Putamen (tissue), 1 donor: ENCODE data around the gene MKNK2.

Experiments
- DNase-seq: peaks from one replicate; pipeline ENCODE4 v3.0.0-alpha.2; 2016; ENCODE audit warnings: low spot score

MKNK2 gene

GRCh38 chr19:2058570-2059421 is 7.8 kb upstream of the MKNK2 start:
- DNase-seq = no peak

GRCh38 chr19:2057484-2058469 is 6.7 kb upstream of the MKNK2 start:
- DNase-seq = no peak

- DNase-seq = no peak
Observed at GRCh38 chr19:2056837-2057192, 5.8 kb upstream of the MKNK2 start.

GRCh38 chr19:2055931-2056836 is 5.1 kb upstream of the MKNK2 start:
- DNase-seq = no peak

GRCh38 chr19:2054763-2055162 is 3.7 kb upstream of the MKNK2 start:
- DNase-seq = no peak

GRCh38 chr19:2053601-2054389 is 2.8 kb upstream of the MKNK2 start:
- no peak for DNase-seq

GRCh38 chr19:2051773-2052704 is 995 bp upstream of the MKNK2 start:
- DNase-seq = no peak

DNA sequence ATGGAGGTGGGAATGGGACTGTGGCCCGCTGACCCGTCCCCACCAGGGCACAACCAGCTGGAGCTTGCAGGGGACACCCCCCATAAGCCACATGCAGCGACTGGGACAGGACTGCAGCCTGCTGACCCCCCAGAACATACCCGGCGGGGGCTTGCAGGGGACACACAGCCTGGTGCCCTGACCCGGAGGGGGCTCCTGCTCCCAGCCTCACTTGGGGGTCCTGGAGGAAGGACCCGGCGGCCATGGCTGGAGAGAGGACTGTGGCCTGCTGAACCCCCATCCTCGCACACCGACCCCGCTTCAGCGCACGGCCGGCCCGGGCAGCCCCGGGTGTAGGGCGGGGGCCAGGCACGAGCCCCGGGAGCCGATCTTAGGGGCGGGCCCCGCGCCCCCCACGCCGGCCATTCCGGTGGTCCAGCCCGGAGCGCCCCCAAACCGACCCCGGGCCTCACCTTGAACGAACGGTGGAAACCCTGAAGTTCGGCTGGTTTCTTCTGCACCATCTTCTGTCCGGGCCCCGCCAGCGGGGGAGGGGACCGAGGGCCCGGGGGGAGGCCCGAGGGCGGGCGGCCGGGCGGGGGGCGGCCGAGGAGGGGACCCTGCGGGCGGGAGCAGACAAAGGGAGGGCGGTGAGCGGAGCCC is 574 bp downstream of the MKNK2 start:
- DNase-seq = no peak

GRCh38 chr19:2049741-2050348 is 1.2 kb downstream of the MKNK2 start:
- DNase-seq = no peak

DNA sequence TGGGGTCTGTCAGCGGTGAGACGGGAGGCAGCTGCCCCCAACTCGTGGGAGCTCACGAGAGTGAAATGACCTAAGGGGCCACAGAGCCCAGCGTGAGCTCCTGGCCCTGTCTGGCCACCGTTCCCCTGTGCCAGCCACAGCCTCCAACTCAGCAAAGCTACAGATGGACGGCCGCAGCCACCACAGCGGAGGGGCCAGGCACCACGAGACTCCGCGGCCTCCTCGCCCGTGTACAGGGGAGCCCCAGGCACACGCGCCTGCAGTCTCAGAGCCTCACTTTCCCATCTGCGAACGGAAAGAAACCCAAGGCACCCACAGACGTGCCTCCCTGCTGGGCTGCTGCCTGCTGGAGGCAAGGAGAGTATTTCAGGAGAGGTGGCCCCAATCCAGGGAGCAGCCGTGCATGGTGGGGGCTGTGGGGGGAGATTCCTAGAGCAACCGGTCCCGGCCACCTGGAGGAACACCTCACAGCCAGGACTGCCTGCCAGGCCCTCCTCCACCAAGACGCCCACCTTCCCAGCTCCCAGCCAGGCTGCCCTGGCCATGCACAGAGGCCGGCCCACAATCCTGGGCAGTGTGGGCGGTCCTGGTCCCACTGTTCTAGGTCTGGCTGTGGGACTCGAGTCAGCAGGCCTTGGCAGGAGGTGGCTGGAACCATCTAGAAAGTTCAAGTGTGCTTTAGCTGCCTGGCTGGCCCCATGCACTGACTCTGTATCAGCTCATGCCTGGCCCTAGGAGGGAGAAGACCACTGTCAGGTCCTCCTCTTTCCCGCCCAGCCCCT is 1.9 kb downstream of the MKNK2 start:
- DNase-seq = no peak

DNA sequence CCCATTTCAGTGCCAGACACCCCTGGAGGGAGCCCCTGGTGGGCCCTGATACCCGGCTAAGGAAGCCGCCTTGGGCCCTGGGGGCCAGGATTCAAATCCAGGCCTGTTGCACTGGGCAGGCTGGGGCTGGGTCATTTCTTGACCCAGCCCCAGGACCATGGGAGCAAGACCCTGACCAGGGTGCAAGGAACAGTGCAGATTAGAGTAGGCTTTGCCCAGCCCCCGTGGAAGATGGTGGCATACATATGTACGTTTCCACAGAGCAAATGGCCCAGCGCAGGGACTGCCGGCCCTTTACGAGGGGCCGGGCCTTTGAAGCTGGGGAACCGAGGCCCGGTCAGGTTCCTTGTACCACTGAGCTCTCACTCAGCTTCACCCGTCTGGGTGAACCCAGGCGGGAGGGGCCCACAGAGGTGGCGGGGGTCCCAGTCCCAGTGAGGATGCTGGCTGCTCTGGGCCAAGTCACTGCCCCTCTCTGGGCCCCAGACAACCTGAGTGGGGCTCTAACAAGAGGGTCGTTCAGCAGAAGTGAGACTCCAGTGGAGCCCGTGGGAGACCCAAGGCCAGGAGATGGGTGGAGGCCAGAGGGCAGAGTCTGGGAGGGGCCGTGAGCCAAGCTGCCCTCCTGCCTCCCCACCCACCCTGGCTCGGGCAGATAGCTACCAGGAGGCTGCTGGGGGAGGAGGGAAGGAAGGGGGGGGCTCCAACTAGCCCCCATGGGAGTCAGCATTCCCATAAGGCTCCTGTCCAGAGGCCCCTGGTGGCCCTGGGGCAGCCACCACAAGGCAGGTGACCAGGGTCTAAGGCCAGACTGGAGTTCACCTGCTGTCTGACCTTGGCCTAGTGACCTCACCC is 2.7 kb downstream of the MKNK2 start:
- DNase-seq = no peak

DNA sequence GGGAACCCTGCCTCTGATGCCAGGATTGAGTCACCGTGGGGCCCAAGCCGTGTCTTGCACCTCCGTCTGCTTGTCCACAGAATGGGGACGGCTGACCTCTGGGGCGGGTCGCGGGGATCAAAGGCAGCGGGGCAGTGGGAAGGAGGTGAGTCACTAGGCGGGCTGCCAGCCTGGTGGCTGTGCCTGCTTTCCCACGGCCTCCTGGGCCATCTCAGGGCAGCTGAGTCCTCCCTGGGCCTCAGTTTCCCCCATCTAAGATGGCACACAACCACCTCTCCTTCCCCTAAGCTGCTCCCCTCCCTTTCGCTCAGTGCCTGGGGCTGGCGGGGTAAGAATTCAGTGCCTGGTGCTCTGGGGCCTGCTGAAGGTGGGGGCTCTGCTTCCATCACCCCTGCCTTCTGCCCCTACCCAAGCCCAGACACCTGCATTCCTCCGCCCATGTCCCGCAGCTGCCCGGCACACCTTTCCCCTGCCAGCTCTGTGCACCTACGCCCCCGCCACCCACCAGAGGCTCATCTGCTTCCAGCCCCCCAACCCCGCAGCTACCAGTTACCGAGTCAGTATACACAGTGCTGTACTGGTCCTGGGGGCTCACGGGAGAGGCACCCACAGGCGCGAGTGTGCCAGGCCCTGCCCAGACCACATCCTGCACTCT is 3.5 kb downstream of the MKNK2 start:
- DNase-seq = no peak

- no peak for DNase-seq
Observed at GRCh38 chr19:2047076-2047448, 4.0 kb downstream of the MKNK2 start.

DNA sequence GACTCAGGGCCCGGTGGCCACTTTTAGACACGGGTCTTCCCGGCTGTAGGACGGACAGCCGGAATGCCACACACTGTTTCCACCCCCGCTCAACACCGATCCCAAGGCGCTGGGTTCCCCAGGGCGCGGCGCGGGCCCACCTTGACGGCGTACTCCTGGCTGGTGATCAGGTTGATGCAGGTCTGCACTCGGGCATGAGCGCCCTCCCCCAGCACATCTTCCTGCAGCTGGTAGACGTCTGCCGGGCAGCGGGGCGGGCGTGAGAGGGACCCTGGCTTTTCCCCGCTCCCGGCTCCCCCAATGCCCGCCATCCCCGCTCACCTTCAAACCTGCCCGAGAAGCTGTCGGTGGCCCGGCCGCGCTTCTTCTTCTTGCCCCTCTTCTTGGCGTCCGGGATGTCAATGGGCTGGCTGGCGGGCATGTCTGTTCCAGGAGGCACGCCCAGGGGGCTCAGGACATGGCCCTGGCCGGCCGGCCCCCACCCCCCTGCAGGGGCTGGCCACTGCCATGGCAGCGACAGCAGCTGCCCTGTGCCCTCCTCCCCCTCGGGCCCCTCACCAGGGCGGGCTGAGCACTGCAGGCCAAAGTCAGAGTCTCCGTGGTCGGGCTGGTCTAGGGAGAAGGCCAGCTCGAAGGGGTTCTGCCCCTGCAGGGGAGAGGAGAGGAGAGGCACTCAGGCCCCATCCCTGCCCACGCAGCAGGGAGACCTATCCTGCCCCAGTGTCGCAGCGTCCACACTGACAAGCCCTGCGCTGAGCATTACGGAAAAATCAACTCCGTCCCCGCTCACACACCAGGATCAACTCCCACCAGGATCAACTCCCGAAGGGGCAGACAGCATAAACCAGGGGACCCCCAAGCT is 4.8 kb downstream of the MKNK2 start:
- no peak for DNase-seq

DNA sequence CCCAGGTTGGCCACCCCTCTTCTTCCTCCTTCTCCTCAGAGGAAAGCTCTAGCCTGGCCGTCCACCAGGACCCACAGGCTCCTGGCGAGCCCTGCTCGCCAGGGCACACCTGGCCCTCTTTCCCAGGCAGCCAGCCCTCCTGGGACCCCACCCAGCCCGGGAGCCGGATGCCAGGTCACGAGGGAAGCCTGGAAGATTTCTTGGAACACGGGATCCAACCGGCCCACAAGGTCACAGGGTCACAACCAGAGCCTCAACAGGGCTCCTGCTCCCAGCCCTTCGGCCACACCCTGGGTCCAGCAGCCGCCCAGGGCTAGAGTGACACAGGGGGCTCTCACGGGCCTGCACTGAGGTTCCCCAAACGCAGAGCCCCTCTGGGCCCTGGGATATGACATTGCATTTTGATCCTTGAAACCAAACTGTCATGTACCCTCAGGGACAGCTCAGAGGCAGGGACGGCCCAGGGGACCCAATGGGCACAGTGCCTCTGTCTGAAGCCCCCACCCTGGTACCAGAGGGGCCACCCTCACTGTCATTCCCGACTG is 5.5 kb downstream of the MKNK2 start:
- no peak for DNase-seq
